Fibroblast of peridontal ligament (primary cell): ENCODE results near the gene TPGS1.

Experiments used
- DNase-seq: peaks from one replicate; pipeline ENCODE4 v3.0.0-alpha.2; 2010; ENCODE audit errors: extremely low read depth

Gene TPGS1

GRCh38 chr19:539429-540030 lies 32.2 kb downstream of the TPGS1 start:
- no peak for DNase-seq

GRCh38 chr19:540867-541637 lies 33.8 kb downstream of the TPGS1 start:
- DNase-seq = no peak

GRCh38 chr19:541699-542098 lies 34.4 kb downstream of the TPGS1 start:
- no peak for DNase-seq

GRCh38 chr19:542173-542866 lies 35.0 kb downstream of the TPGS1 start:
- DNase-seq = no peak

GRCh38 chr19:543910-544608 lies 36.8 kb downstream of the TPGS1 start, which contains the start of gene GZMM:
Gene GZMM, plus strand, starts transcription at chr19:544053. Its CDS starts 19 bp downstream, at chr19:544072.
- no peak for DNase-seq

- no peak for DNase-seq
Measured at GRCh38 chr19:547117-547516, 39.8 kb downstream of the TPGS1 start.

- no peak for DNase-seq
Measured at GRCh38 chr19:547836-548720, 40.8 kb downstream of the TPGS1 start.

GRCh38 chr19:548886-549830 lies 41.9 kb downstream of the TPGS1 start:
- no peak for DNase-seq

GRCh38 chr19:554817-555216 lies 47.5 kb downstream of the TPGS1 start:
- no peak for DNase-seq

GRCh38 chr19:555474-555808 lies 48.1 kb downstream of the TPGS1 start:
- DNase-seq = no peak

GRCh38 chr19:556611-557382 lies 49.5 kb downstream of the TPGS1 start:
- DNase-seq = no peak

- no peak for DNase-seq
Measured at GRCh38 chr19:558770-559439, 51.6 kb downstream of the TPGS1 start.

- DNase-seq = no peak
Measured at GRCh38 chr19:560121-560520, 52.8 kb downstream of the TPGS1 start.

GRCh38 chr19:566403-566802 lies 59.1 kb downstream of the TPGS1 start:
- DNase-seq = no peak

GRCh38 chr19:566844-567243 lies 59.5 kb downstream of the TPGS1 start:
- no peak for DNase-seq

GRCh38 chr19:567296-567900 lies 60.1 kb downstream of the TPGS1 start:
- no peak for DNase-seq
